Smooth muscle cell (in vitro differentiated cells): ENCODE results near the gene KANK3. TPM values are rescaled to one million over a fixed set of nuclear protein-coding genes. Genes with fewer than 3 reads are reported as not detected.

ENCODE experiments used
- DNase-seq: peaks from one replicate; lab custom pipeline; 2025; ENCODE audit not compliant: unreplicated experiment; lab: John Stamatoyannopoulos, UW
- H2AFZ ChIP-seq: fragments of 200-600 bp; sonication (generic); 2 replicates; pipeline ENCODE4 v1.6.0; 2016; ENCODE audit warnings: antibody characterized with exemption, low read depth, mild to moderate bottlenecking
- H3F3A ChIP-seq: fragments of 200-600 bp; sonication (generic); 2 replicates; pipeline ENCODE4 v1.6.0; 2017; ENCODE audit warnings: antibody characterized with exemption, low read depth
- H3K27ac ChIP-seq: fragments of 200-600 bp; sonication (generic); 2 replicates; pipeline ENCODE4 v1.5.1; 2016; ENCODE audit warnings: low read depth, mild to moderate bottlenecking
- H3K27me3 ChIP-seq: fragments of 200-600 bp; sonication (generic); 2 replicates; pipeline ENCODE4 v1.6.1; 2016; ENCODE audit warnings: low read depth, mild to moderate bottlenecking
- H3K36me3 ChIP-seq: fragments of 200-600 bp; sonication (generic); 2 replicates; pipeline ENCODE4 v1.5.1; 2016; ENCODE audit warnings: low read depth
- H3K4me1 ChIP-seq: fragments of 200-600 bp; sonication (generic); 2 replicates; pipeline ENCODE4 v1.5.1; 2016; ENCODE audit warnings: low read depth
- H3K4me2 ChIP-seq: fragments of 200-600 bp; sonication (generic); 2 replicates; pipeline ENCODE4 v1.6.0; 2016; ENCODE audit warnings: mild to moderate bottlenecking
- H3K4me3 ChIP-seq: fragments of 200-600 bp; sonication (generic); 2 replicates; pipeline ENCODE4 v1.5.1; 2016; ENCODE audit warnings: mild to moderate bottlenecking
- H3K79me2 ChIP-seq: fragments of 200-600 bp; sonication (generic); 2 replicates; pipeline ENCODE4 v1.6.0; 2016; ENCODE audit warnings: low read depth, mild to moderate bottlenecking
- H3K9ac ChIP-seq: fragments of 200-600 bp; sonication (generic); 2 replicates; pipeline ENCODE4 v1.6.0; 2016; ENCODE audit warnings: low read depth
- H3K9me3 ChIP-seq: fragments of 200-600 bp; sonication (generic); replicated peaks from 2 replicates; pipeline ENCODE4 v1.5.1; 2016; ENCODE audit warnings: low read depth
- H4K20me1 ChIP-seq: fragments of 200-600 bp; sonication (generic); 2 replicates; pipeline ENCODE4 v1.6.0; 2016; ENCODE audit warnings: low read depth
- CTCF ChIP-seq: fragments of 200-600 bp; sonication (generic); IDR thresholded peaks from 2 replicates; pipeline ENCODE4 v1.5.1; 2017; ENCODE audit warnings: borderline replicate concordance, mild to moderate bottlenecking, antibody characterized with exemption; ENCODE audit not compliant: insufficient read depth, poor library complexity, severe bottlenecking
- WGBS: methylation state at CpG from one replicate; pipeline ENCODE4 v1.1.7; 2016; ENCODE audit warnings: low lambda C conversion rate; 5-methylcytosine and 5-hydroxymethylcytosine counted together
- polyA plus RNA-seq: library from polyadenylated mRNA; unstranded; fragments of >200 nt; fragmentation: Nextera tagmentation; extraction: Ambion mirVana; gene quantifications from 2 replicates; pipeline ENCODE4 v1.2.1, GENCODE V29; 2016
- total RNA-seq: library from RNA; depleted of rRNA; stranded (reverse); fragments of >200 nt; gene quantifications from 2 replicates; pipeline ENCODE4 v1.2.3, GENCODE V29; 2014

The KANK3 gene
- total and polyA plus RNA-seq, 2 experiments from 2014 or later = 0.40 to 1.3 TPM

GRCh38 chr19:8332976-8333766 is 9.9 kb downstream of the KANK3 start:
- Histone ChIP-seq H3K4me3 (no peak overlapping the region), H3K36me3 (no peaks in the 10 kb centered on the region), H3F3A (no peaks in the 10 kb centered on the region), H2AFZ (no peak overlapping the region), H3K4me2 (no peak overlapping the region), H4K20me1 (no peaks in the 10 kb centered on the region), H3K27ac (no peak overlapping the region), H3K9me3 (no peaks in the 10 kb centered on the region), H3K9ac (no peak overlapping the region), H3K79me2 (no peaks in the 10 kb centered on the region), H3K27me3 (peaks cover 39% of the 10 kb centered on the region), H3K4me1 (no peaks in the 10 kb centered on the region)
- no peak for DNase-seq
- no peak for TF ChIP-seq CTCF
- 21% methylated on average over 50 of the region's 52 CpGs for WGBS

DNA sequence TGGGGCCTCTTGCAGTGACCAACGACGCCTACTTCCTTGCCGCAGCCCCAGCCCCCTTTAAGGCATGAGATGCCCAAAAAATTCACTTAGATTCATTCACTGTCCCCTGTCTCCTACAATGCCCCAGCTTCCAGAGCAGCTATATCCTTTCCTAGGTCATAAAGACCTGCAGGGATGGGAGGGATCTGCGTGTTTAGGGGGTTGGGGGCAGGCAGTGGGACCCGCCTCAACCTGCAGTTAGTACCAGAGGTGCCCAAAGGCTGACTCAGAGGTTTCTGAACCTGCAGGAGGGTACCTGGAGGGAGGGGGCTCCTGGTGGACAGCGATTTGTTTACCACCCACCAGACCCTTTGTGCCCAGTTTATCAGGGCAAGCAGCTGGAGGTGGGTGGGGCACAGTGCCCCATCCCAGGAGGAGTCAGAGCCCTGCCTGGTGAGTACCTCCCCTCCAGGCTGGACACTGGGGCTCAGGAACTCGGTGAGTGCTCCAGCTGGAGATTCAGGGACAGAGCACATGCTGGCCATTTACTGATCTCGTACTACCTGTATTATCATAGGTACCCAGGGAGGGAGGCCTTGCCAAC is 11.7 kb downstream of the KANK3 start:
- no peak overlapping the region for H3K9ac ChIP-seq
- no peak overlapping the region for H2AFZ ChIP-seq
- no peaks in the 10 kb centered on the region for H4K20me1 ChIP-seq
- no peaks in the 10 kb centered on the region for H3K36me3 ChIP-seq
- no peaks in the 10 kb centered on the region for H3F3A ChIP-seq
- H3K27ac ChIP-seq = no peak overlapping the region
- peaks cover 37% of the 10 kb centered on the region for H3K27me3 ChIP-seq
- no peak for TF ChIP-seq CTCF
- H3K4me2 ChIP-seq = no peak overlapping the region
- H3K79me2 ChIP-seq = no peaks in the 10 kb centered on the region
- no peak for DNase-seq
- no peaks in the 10 kb centered on the region for H3K4me1 ChIP-seq
- 74% methylated on average over 8 of the region's 8 CpGs for WGBS
- H3K4me3 ChIP-seq = no peak overlapping the region
- H3K9me3 ChIP-seq = no peaks in the 10 kb centered on the region

- no peaks in the 10 kb centered on the region for H3K36me3 ChIP-seq
- no peaks in the 10 kb centered on the region for H3F3A ChIP-seq
- no peak for TF ChIP-seq CTCF
- peaks cover 26% of the 10 kb centered on the region for H3K27me3 ChIP-seq
- H3K27ac ChIP-seq = no peak overlapping the region
- no peaks in the 10 kb centered on the region for H3K9me3 ChIP-seq
- H3K4me1 ChIP-seq = no peaks in the 10 kb centered on the region
- H3K4me2 ChIP-seq = no peak overlapping the region
- H3K79me2 ChIP-seq = no peaks in the 10 kb centered on the region
- no peak for DNase-seq
- WGBS = 63% methylated on average over 3 of the region's 3 CpGs
- H3K9ac ChIP-seq = no peak overlapping the region
- H4K20me1 ChIP-seq = no peaks in the 10 kb centered on the region
- no peak overlapping the region for H2AFZ ChIP-seq
- no peak overlapping the region for H3K4me3 ChIP-seq
Measured at GRCh38 chr19:8329996-8330395, 13.1 kb downstream of the KANK3 start.
